CD4-positive, alpha-beta T cell treated with Interleukin-1 beta for 1 hour (primary cell): ENCODE results near the gene GP1BB.

Experiments used
- DNase-seq, 2 donors: peaks; one replicate each; pipeline ENCODE4 v3.0.0-alpha.2; 2020 to 2022

Gene GP1BB

DNA sequence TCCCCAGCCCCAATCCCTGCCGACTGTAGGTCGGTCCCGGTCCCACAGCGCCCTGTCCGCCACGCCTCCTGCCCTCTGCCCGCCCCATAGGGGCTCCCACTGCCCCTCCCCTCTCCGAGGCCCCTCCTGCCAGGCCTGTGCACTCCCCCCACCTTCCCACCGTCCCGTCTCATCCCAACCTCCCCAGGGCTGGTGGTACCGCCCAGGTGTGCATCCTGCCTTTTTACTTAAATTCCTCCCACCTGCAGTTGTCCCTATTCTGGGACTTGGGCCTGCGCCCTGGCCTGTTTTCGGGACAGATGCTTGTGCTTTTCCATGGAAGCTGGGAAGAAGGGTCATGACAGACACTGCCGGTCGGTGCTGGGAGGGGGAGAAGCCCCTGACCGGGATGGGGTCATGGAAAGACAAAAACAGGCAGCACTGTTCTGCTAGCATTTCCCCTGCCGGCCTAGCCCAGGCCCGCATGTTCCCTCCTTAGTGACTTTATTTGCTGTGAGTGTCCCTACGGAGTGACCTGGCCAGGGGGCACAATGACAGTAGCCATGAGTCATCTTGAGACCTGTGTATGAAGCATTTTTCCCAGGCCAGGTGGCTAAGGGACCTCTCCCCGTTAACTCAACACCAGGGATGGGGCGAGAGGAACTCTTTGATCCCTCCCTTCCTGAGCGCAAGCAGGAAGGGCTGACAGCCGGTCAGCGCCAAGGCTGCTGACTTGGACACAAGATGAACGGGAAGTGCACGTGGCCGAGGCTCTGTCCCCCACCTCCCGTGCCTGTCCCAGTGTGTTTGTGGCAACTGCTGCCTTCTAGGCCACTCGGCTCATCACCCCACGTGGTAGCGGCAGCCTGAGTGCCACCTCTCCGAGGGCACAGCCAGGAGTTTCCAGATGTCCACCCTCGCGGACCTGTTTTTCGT lies 44.3 kb downstream of the GP1BB start:
- DNase-seq, result no peak

GRCh38 chr22:19769393-19769715 lies 46.0 kb downstream of the GP1BB start:
- no peak for DNase-seq

- no peak for DNase-seq
These were observed 47.2 kb downstream of the GP1BB start for GRCh38 chr22:19770349-19771220.

- no peak for DNase-seq
These were observed 49.0 kb downstream of the GP1BB start for GRCh38 chr22:19772422-19772672.

- no peak for DNase-seq
These were observed 49.5 kb downstream of the GP1BB start for GRCh38 chr22:19772673-19773469.

GRCh38 chr22:19773470-19774040 lies 50.2 kb downstream of the GP1BB start:
- no peak for DNase-seq
